NCI-H226 (cell line): ENCODE results near the gene EHMT2.
"Not testable (repeated sequence)": the region's sequence is repeated elsewhere in the genome, so short reads cannot be mapped to it uniquely, and the experiment has no call there.

Experiments
- DNase-seq: peaks from one replicate; pipeline ENCODE4 v3.0.0-alpha.2; 2015

EHMT2 gene

GRCh38 chr6:31897612-31898382 lies at the start of gene EHMT2:
Gene EHMT2 (minus strand): TSS chr6:31897698. CDS start chr6:31897677, 21 bp downstream.
- peak; percentile 75 for DNase-seq

GRCh38 chr6:31947070-31947675 lies 49.7 kb upstream of the EHMT2 start:
- DNase-seq: no peak

- no peak for DNase-seq
These were observed 48.9 kb upstream of the EHMT2 start for GRCh38 chr6:31946370-31946885.

GRCh38 chr6:31945507-31946369 lies 48.2 kb upstream of the EHMT2 start, which contains the start of gene CFB:
Gene CFB (plus strand): TSS chr6:31946095. CDS start chr6:31946222, 127 bp downstream.
- peak; percentile 93 for DNase-seq

GRCh38 chr6:31945154-31945506 lies 47.6 kb upstream of the EHMT2 start:
- DNase-seq: no peak

GRCh38 chr6:31943742-31944141 lies 46.2 kb upstream of the EHMT2 start:
- DNase-seq: no peak

GRCh38 chr6:31940256-31940664 lies 42.8 kb upstream of the EHMT2 start:
- no peak for DNase-seq

- no peak for DNase-seq
These were observed 38.3 kb upstream of the EHMT2 start for GRCh38 chr6:31935823-31936222.

- no peak for DNase-seq
These were observed 37.5 kb upstream of the EHMT2 start for GRCh38 chr6:31935021-31935420.

- no peak for DNase-seq
These were observed 36.0 kb upstream of the EHMT2 start for GRCh38 chr6:31933537-31933936.

- not testable (repeated sequence) for DNase-seq
These were observed 34.6 kb upstream of the EHMT2 start for GRCh38 chr6:31932137-31932536.

GRCh38 chr6:31930962-31931361 lies 33.5 kb upstream of the EHMT2 start:
- no peak for DNase-seq

GRCh38 chr6:31928672-31928939 lies 31.1 kb upstream of the EHMT2 start:
- no peak for DNase-seq

- DNase-seq: no peak
These were observed 30.6 kb upstream of the EHMT2 start for GRCh38 chr6:31927863-31928671.

- DNase-seq: no peak
These were observed 29.9 kb upstream of the EHMT2 start, which contains the start of gene C2 for GRCh38 chr6:31927242-31927862. Gene C2 (plus strand): TSS chr6:31927717. CDS start chr6:31927753, 36 bp downstream.

- no peak for DNase-seq
These were observed 25.4 kb upstream of the EHMT2 start for GRCh38 chr6:31922942-31923341.

GRCh38 chr6:31920811-31921210 lies 23.3 kb upstream of the EHMT2 start:
- peak; percentile 32 for DNase-seq

GRCh38 chr6:31919624-31920303 lies 22.3 kb upstream of the EHMT2 start:
- no peak for DNase-seq

GRCh38 chr6:31918069-31918720 lies 20.7 kb upstream of the EHMT2 start:
- no peak for DNase-seq

GRCh38 chr6:31915756-31916155 lies 18.3 kb upstream of the EHMT2 start:
- no peak for DNase-seq

GRCh38 chr6:31915351-31915750 lies 17.9 kb upstream of the EHMT2 start:
- no peak for DNase-seq
